Measurements from ENCODE around the gene SFXN3. TPM values are rescaled to one million over a fixed set of nuclear protein-coding genes. Genes with fewer than 3 reads are reported as not detected.

Gene SFXN3
- total RNA-seq, 1 experiment from 2014 or later = 32.1 TPM

GRCh38 chr10:101072923-101073322 lies 41.9 kb downstream of the SFXN3 start:
- DNase-seq (ENCODE audit: low read depth) = no peak

- no peak for DNase-seq (ENCODE audit: low read depth)
Measured at GRCh38 chr10:101073631-101074030, 42.6 kb downstream of the SFXN3 start.

DNA sequence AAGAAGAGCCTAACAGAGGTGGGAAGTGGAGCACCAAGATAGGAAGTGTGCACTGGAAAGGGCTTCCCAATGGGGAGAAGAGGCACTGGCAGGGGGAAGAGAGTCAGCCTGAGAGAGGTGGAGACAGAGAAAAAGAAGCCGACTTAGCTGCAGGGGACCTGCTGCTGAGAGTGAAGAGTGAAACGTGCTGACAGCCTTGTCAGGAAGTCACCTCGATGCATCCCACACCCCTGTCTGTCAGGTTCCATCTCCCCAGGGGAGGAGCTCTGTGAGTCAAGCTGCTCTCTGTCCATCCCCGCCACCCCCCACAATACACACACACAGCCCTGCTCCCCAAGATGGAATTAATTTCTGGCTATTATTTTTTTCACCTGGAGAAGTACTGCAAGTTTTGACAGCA lies 44.7 kb downstream of the SFXN3 start:
- no peak for DNase-seq (ENCODE audit: low read depth)

- no peak for DNase-seq (ENCODE audit: low read depth)
Measured at GRCh38 chr10:101076630-101077029, 45.6 kb downstream of the SFXN3 start.

DNA sequence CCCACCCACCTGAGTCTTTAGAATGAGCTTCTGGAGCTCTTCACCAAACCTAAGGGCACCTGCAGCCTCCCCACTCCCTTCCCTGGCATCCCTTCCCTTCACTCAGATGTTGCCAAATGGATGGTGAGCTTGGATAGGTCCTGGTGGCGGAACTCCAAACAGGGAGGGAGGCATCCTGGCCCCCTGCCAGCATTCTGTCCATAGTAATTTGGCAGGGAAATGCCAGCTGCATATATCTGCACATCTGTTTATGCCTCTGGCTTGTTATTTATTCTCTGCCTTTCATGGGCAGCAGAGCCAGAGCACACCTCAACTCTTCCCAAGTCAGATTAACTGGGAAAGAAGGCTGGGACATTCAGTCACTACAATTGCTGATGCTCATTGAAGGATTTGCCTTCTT lies 48.8 kb downstream of the SFXN3 start:
- DNase-seq (ENCODE audit: low read depth) = no peak

DNA sequence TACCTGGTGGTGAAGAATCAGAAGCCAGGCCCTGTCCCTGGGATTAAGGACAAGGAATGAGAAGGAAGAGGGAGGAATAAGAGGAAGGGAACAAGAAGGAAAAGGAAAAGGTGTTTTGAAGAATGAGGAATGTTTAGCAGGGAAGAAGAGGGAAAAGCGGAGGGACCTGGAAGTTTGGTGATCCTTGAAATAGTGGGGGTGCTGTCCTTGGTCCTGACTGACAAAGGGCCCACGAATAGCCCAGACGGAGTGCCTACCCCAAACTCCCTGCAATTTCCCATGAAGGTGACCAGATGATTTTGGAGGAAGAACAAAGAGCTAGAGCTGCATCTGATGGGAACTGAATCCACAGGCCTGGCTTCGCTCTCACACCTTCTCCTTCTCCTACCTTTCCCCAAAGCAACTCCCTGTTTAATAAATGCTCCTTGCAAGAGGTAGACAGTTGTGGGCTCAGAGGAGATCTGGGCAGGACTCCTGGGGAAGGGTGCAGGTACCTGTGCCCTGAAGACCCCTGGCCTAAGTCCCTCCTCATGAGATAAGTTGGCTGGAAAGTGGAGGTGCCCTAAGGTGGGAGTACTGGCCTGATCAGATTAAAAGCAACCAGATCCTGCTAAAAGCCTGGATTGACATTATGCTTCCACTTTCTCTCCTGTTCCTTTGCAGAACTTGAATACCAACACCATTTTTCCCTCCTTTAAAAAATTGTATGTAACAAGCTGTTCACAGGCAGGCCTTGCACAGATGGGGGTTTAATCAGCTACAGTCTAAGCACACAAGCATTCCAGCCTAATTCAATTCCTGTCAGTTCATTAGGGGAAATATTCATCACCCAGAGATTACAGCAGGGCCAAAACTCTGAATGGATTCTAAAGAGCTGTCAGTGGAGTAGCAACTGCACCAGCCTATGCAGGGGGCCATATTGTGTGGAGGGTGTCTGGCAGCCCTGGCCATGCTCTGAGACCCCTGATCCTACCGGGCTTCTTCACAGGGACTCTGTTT lies 50.2 kb downstream of the SFXN3 start:
- no peak for DNase-seq (ENCODE audit: low read depth)

GRCh38 chr10:101085846-101086245 lies 54.8 kb downstream of the SFXN3 start:
- peak; percentile 61 for DNase-seq (ENCODE audit: low read depth)

DNA sequence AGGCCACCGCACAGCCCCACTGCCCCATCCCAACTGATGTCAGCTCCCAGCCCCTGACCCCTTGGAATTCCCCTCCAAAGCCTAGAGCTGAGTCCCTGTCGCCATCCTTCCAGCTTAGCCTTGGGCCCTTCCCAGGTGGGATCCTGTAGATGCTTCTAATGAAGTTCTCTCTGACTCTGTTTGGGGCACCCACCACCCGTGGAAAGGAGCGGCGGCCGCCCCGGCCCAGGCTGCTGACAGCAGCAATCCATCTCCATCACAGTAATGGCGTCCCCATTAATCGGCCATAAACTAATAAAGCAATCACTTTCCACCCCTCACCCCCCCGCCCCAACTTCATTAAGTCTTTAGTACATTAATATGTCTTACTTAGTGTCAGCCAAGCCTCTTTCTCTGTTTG lies 56.3 kb downstream of the SFXN3 start:
- no peak for DNase-seq (ENCODE audit: low read depth)

- DNase-seq (ENCODE audit: low read depth) = no peak
Measured at GRCh38 chr10:101087965-101088364, 56.9 kb downstream of the SFXN3 start.

DNA sequence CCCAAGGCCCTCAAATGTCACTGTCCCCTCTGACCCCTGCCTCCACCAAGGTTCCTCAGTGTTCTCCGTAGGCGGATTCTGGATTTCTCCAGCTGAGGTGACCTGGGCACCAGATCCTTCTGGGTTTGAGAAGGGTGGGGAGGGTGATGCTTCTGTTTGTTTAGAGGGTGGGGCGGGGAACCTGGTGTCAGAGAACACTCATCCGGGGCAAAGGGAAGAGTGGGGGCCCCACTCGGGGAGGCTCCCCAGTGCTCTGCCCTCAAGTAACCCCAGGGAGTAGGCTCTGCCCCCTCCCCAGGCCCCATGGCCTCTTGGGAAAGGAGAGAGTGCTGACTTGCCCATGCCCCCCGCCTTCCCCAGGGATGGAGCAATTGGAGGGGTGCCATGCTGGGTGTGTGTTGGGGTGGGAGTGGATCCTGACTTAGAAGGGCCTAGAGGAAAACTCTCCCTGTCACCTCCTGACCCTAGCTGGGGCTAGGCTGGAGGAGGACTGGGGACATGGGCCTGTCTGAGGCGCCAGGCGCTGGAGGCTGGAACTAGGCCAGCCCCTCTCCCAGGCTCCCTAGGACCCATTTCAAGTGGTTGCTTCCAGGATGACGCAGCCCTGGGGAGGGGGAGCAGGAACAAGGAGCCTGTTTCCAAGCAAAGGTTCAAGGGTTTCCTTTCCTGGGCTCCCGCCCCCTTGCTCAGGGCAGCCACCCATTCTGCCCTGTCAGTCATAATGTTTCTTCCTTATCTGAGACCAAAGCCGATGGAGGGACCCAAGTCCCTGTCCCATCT lies 58.7 kb downstream of the SFXN3 start:
- DNase-seq (ENCODE audit: low read depth) = peak; percentile 28

GRCh38 chr10:101090597-101090996 lies 59.6 kb downstream of the SFXN3 start:
- no peak for DNase-seq (ENCODE audit: low read depth)

Other genes starting within 250 kb of the SFXN3 start
- 16.6 and 31.3 TPM in 2 replicates for gene SLF2, start 118.3 kb upstream of the SFXN3 start, total RNA-seq (2014; rRNA removed; shearing (Covaris generic))
- 0.57 and 0.69 TPM in 2 replicates for gene SEMA4G, start 61.7 kb upstream of the SFXN3 start, total RNA-seq (2014; rRNA removed; shearing (Covaris generic))
- gene MRPL43, start 43.7 kb upstream of the SFXN3 start, total RNA-seq (2014; rRNA removed; shearing (Covaris generic)) = 50.8 and 57.7 TPM in 2 replicates
- gene TWNK, start 43.7 kb upstream of the SFXN3 start, total RNA-seq (2014; rRNA removed; shearing (Covaris generic)) = 14.7 and 26.3 TPM in 2 replicates
- 21.9 and 25.3 TPM in 2 replicates for gene LZTS2, start 31.4 kb upstream of the SFXN3 start, total RNA-seq (2014; rRNA removed; shearing (Covaris generic))
- 0.42 and 0.51 TPM in 2 replicates for gene PDZD7, start 105 bp upstream of the SFXN3 start, total RNA-seq (2014; rRNA removed; shearing (Covaris generic))
- 3.0 and 12.2 TPM in 2 replicates for gene KAZALD1, start 30.8 kb downstream of the SFXN3 start, total RNA-seq (2014; rRNA removed; shearing (Covaris generic))
- gene TLX1, start 100.1 kb downstream of the SFXN3 start, total RNA-seq (2014; rRNA removed; shearing (Covaris generic)) = 0.06 TPM in 1 of 2 replicates, not detected in the other
- 0.06 TPM in 1 of 2 replicates, not detected in the other for gene LBX1, start 198.2 kb downstream of the SFXN3 start, total RNA-seq (2014; rRNA removed; shearing (Covaris generic))

Data from Daoy (cell line).